Ovary (tissue), 3 donors: ENCODE measurements around the gene CUL4A.

Source experiments
- CTCF ChIP-seq, 3 donors: fragments of 450-650 bp in 2 of 3; fragments of 200-600 bp in 1 of 3; IDR thresholded peaks; one replicate each; pipeline versions ENCODE4 v1.5.1 to v1.8.0; 2016 to 2022; ENCODE audit warnings: antibody characterized with exemption in 3 of 3, mild to moderate bottlenecking in 1 of 3
- EP300 ChIP-seq: sonication (generic); formaldehyde crosslinking; IDR thresholded peaks from one replicate; pipeline ENCODE4 v1.6.1; 2017; ENCODE audit warnings: antibody characterized with exemption
- donor health status: DM: no; HTN: no; CAD: no.

- TF ChIP-seq CTCF (IDR thresholded peaks at IDR 0.05) (no peak), EP300 (no peak)
Measured at GRCh38 chr13:113208421-113209335, 735 bp upstream of the CUL4A start, which contains the start of gene PCID2.
